OCI-LY3 (cell line): Measurements from ENCODE around the gene ABHD10.

Experiments used
- H2AFZ ChIP-seq: fragments of 200-600, 300-600 bp; shearing (Covaris generic); 2 replicates; pipeline ENCODE4 v1.6.0; 2014; ENCODE audit warnings: antibody characterized with exemption, low read depth, low read length
- H3K27ac ChIP-seq: fragments of 200-600, 300-600 bp; sonication (generic); 2 replicates; pipeline ENCODE4 v1.5.1; 2014; ENCODE audit warnings: mild to moderate bottlenecking, low read length, moderate library complexity, mixed read lengths
- H3K27me3 ChIP-seq: fragments of 200-600, 300-600 bp; sonication (generic); 2 replicates; pipeline ENCODE4 v1.6.1; 2014; ENCODE audit warnings: low read depth, low read length, mixed read lengths
- H3K36me3 ChIP-seq: fragments of 200-600, 300-600 bp; sonication (generic); replicated peaks from 2 replicates; pipeline ENCODE3; 2014; ENCODE audit warnings: low read depth, low read length, mixed read lengths
- H3K4me1 ChIP-seq: fragments of 300-600, 200-600 bp; sonication (generic); 2 replicates; pipeline ENCODE4 v1.6.1; 2014; ENCODE audit warnings: low read length, mixed read lengths
- H3K4me2 ChIP-seq: fragments of 200-600, 300-600 bp; sonication (generic); 2 replicates; pipeline ENCODE4 v1.6.1; 2014; ENCODE audit warnings: low read length, mixed read lengths
- H3K4me3 ChIP-seq: fragments of 300-600, 200-600 bp; sonication (generic); 2 replicates; pipeline ENCODE4 v1.5.1; 2014; ENCODE audit warnings: antibody characterized with exemption, mild to moderate bottlenecking, low read length, moderate library complexity
- H3K79me2 ChIP-seq: fragments of 300-600, 200-600 bp; shearing (Covaris generic); 2 replicates; pipeline ENCODE4 v1.6.1; 2014; ENCODE audit warnings: mild to moderate bottlenecking, low read length, mixed read lengths
- H3K9ac ChIP-seq: fragments of 300-600, 200-600 bp; shearing (Covaris generic); 2 replicates; pipeline ENCODE4 v1.6.0; 2014; ENCODE audit warnings: mild to moderate bottlenecking, low read length, moderate library complexity
- H3K9me3 ChIP-seq: fragments of 200-600, 300-600 bp; shearing (Covaris generic); 2 replicates; pipeline ENCODE4 v1.6.1; 2014; ENCODE audit warnings: low read length, mixed read lengths; ENCODE audit not compliant: insufficient read depth
- H4K20me1 ChIP-seq: fragments of 200-600, 300-600 bp; sonication (generic); 2 replicates; pipeline ENCODE4 v1.6.1; 2016; ENCODE audit warnings: low read length, mixed read lengths; ENCODE audit not compliant: insufficient read depth
- EZH2phosphoT487 ChIP-seq: fragments of 200-600 bp; shearing (Covaris generic); IDR thresholded peaks from 2 replicates; pipeline ENCODE4 v1.6.1; 2018; ENCODE audit warnings: antibody characterized with exemption, mixed run types, low read depth
- TF ChIP-seq, protein P1 (sequence below): fragments of 200-600, 300-600 bp; sonication (generic); IDR thresholded peaks from 2 replicates; pipeline ENCODE4 v1.5.1; 2014; ENCODE audit warnings: antibody characterized with exemption, low read length, low read depth

Gene ABHD10

DNA sequence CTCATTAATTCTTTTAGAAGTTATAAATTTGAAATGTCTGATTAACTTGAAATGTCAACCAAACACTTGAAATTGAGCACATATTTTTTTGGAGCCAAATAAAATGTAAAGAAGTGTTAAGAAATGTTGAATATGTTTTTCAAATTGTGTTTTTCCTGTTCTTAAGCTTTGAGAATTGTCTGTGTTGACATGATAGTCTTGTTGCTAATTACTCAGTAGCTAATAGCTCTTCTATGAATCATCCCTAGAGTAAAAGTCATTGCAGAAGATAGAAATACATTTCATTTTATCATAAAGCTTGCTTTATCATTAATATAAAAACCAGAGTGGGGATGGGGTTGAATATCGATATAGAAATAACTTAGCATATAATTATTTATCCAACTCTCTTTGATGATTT lies 41.9 kb upstream of the ABHD10 start:
- no peaks in the 10 kb centered on the region for H3K79me2 ChIP-seq
- TF ChIP-seq EZH2phosphoT487, result no peak
- TF ChIP-seq, protein P1, sequence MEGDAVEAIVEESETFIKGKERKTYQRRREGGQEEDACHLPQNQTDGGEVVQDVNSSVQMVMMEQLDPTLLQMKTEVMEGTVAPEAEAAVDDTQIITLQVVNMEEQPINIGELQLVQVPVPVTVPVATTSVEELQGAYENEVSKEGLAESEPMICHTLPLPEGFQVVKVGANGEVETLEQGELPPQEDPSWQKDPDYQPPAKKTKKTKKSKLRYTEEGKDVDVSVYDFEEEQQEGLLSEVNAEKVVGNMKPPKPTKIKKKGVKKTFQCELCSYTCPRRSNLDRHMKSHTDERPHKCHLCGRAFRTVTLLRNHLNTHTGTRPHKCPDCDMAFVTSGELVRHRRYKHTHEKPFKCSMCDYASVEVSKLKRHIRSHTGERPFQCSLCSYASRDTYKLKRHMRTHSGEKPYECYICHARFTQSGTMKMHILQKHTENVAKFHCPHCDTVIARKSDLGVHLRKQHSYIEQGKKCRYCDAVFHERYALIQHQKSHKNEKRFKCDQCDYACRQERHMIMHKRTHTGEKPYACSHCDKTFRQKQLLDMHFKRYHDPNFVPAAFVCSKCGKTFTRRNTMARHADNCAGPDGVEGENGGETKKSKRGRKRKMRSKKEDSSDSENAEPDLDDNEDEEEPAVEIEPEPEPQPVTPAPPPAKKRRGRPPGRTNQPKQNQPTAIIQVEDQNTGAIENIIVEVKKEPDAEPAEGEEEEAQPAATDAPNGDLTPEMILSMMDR, result no peak
- H3K4me2 ChIP-seq, result no peak overlapping the region
- no peaks in the 10 kb centered on the region for H3K4me1 ChIP-seq
- no peaks in the 10 kb centered on the region for H3K9me3 ChIP-seq
- H3K36me3 ChIP-seq, result no peaks in the 10 kb centered on the region
- H4K20me1 ChIP-seq, result no peaks in the 10 kb centered on the region
- H3K4me3 ChIP-seq, result no peak overlapping the region
- H2AFZ ChIP-seq, result no peak overlapping the region
- no peaks in the 10 kb centered on the region for H3K27me3 ChIP-seq
- H3K9ac ChIP-seq, result no peak overlapping the region
- no peak overlapping the region for H3K27ac ChIP-seq

- no peak overlapping the region for H3K4me3 ChIP-seq
- no peak overlapping the region for H3K9ac ChIP-seq
- H4K20me1 ChIP-seq, result no peaks in the 10 kb centered on the region
- H3K4me1 ChIP-seq, result no peaks in the 10 kb centered on the region
- no peak overlapping the region for H3K27ac ChIP-seq
- no peaks in the 10 kb centered on the region for H3K36me3 ChIP-seq
- TF ChIP-seq, protein P1, result no peak
- H3K4me2 ChIP-seq, result no peak overlapping the region
- no peaks in the 10 kb centered on the region for H3K79me2 ChIP-seq
- H3K9me3 ChIP-seq, result no peaks in the 10 kb centered on the region
- H3K27me3 ChIP-seq, result no peaks in the 10 kb centered on the region
- no peak overlapping the region for H2AFZ ChIP-seq
Measured at GRCh38 chr3:111937871-111938270, 41.0 kb upstream of the ABHD10 start.

GRCh38 chr3:111939873-111940272 lies 39.0 kb upstream of the ABHD10 start:
- no peaks in the 10 kb centered on the region for H3K9me3 ChIP-seq
- no peak for TF ChIP-seq EZH2phosphoT487
- TF ChIP-seq, protein P1, result no peak
- no peak overlapping the region for H3K27ac ChIP-seq
- H3K4me3 ChIP-seq, result no peak overlapping the region
- no peaks in the 10 kb centered on the region for H4K20me1 ChIP-seq
- no peaks in the 10 kb centered on the region for H3K27me3 ChIP-seq
- no peak overlapping the region for H2AFZ ChIP-seq
- no peaks in the 10 kb centered on the region for H3K79me2 ChIP-seq
- no peaks in the 10 kb centered on the region for H3K36me3 ChIP-seq
- H3K4me1 ChIP-seq, result no peaks in the 10 kb centered on the region
- no peak overlapping the region for H3K9ac ChIP-seq
- no peak overlapping the region for H3K4me2 ChIP-seq

DNA sequence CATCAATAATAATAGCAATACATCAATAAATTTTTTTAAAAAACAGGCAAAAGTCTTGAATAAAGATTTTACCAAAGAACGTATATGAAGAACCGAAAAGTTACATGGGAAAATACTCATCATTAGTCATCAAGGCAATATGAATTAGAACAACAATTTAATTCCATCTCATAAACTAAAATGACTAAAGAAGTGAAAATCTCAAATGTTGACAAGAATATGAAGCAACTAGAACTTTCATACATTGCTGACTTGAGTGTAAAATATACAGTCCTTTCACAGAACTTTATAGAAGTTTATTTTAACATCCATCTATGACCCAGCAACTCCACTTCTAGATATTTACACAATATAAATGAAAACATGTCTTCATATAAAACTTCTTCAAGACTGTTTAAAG lies 35.3 kb upstream of the ABHD10 start:
- Histone ChIP-seq H4K20me1 (no peaks in the 10 kb centered on the region), H3K36me3 (no peaks in the 10 kb centered on the region), H3K9me3 (no peaks in the 10 kb centered on the region), H3K9ac (no peak overlapping the region), H3K4me2 (no peak overlapping the region), H3K79me2 (no peaks in the 10 kb centered on the region), H3K27me3 (no peaks in the 10 kb centered on the region), H2AFZ (no peak overlapping the region), H3K27ac (no peak overlapping the region), H3K4me1 (no peaks in the 10 kb centered on the region), H3K4me3 (no peak overlapping the region)
- no peak for TF ChIP-seq EZH2phosphoT487
- TF ChIP-seq, protein P1, result no peak
